SK-N-SH (cell line): ENCODE measurements around the gene DCLRE1A.

ENCODE experiments used
- FOXJ3 ChIP-seq: sonication (generic); formaldehyde crosslinking; IDR thresholded peaks from 2 replicates; pipeline ENCODE4 v1.5.1; 2020; ENCODE audit warnings: mild to moderate bottlenecking, missing genetic modification reagents
- FOXM1 ChIP-seq: IDR thresholded peaks from 2 replicates; pipeline ENCODE4 v1.4.0; 2012; ENCODE audit warnings: low read depth, mild to moderate bottlenecking
- JUND ChIP-seq: IDR thresholded peaks from 2 replicates; pipeline ENCODE4 v1.4.0; 2012
- MXI1 ChIP-seq: IDR thresholded peaks from 2 replicates; pipeline ENCODE4 v1.6.1; 2012; ENCODE audit warnings: mild to moderate bottlenecking, low read depth, low read length, improper control_type of control experiment
- NFIC ChIP-seq: IDR thresholded peaks from 2 replicates; pipeline ENCODE4 v1.4.0; 2012; ENCODE audit warnings: borderline replicate concordance
- POLR2AphosphoS5 ChIP-seq: IDR thresholded peaks from 2 replicates; pipeline ENCODE4 v1.6.1; 2012; ENCODE audit warnings: low read depth, low read length
- SIN3A ChIP-seq: IDR thresholded peaks from 2 replicates; pipeline ENCODE4 v1.6.1; 2012; ENCODE audit warnings: low read depth, mild to moderate bottlenecking, low read length, moderate library complexity, borderline replicate concordance
- TAF1 ChIP-seq: IDR thresholded peaks from 2 replicates; pipeline ENCODE4 v1.6.1; 2012; ENCODE audit warnings: low read depth, mild to moderate bottlenecking, low read length, moderate library complexity, borderline replicate concordance
- TF ChIP-seq, protein P1 (sequence below): fragments of 200-600 bp; sonication (generic); IDR thresholded peaks from 2 replicates; pipeline ENCODE4 v1.6.1; 2017; ENCODE audit warnings: antibody characterized with exemption, mild to moderate bottlenecking, moderate library complexity
- TF ChIP-seq, protein P2 (sequence below): IDR thresholded peaks from 2 replicates; pipeline ENCODE4; 2012
- TF ChIP-seq, protein P3 (sequence below): IDR thresholded peaks from 2 replicates; pipeline ENCODE4 v1.6.1; 2012; ENCODE audit warnings: mild to moderate bottlenecking, low read depth, low read length, moderate library complexity

DNA sequence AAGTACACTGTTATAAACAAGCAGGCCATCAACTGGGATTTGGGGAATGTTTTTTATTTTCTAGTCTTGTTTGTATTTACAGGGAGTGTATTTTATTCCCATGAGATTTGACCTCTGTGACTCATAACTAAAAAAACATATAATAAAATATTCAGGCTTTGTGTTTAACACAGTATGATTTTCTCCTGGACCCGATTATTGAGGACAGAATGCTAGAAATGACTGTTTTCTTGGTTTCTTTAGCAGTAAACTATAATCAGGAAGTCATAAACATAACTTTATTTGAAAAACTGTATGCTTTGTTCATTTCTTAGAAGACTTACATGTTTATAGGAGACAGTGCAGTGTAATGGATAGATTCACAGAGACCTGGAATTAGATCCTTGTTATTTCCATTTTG is 2.7 kb upstream of the DCLRE1A start:
- TF ChIP-seq, protein P1, sequence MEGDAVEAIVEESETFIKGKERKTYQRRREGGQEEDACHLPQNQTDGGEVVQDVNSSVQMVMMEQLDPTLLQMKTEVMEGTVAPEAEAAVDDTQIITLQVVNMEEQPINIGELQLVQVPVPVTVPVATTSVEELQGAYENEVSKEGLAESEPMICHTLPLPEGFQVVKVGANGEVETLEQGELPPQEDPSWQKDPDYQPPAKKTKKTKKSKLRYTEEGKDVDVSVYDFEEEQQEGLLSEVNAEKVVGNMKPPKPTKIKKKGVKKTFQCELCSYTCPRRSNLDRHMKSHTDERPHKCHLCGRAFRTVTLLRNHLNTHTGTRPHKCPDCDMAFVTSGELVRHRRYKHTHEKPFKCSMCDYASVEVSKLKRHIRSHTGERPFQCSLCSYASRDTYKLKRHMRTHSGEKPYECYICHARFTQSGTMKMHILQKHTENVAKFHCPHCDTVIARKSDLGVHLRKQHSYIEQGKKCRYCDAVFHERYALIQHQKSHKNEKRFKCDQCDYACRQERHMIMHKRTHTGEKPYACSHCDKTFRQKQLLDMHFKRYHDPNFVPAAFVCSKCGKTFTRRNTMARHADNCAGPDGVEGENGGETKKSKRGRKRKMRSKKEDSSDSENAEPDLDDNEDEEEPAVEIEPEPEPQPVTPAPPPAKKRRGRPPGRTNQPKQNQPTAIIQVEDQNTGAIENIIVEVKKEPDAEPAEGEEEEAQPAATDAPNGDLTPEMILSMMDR, result no peak
- TF ChIP-seq NFIC (no peak), MXI1 (no peak), JUND (no peak), SIN3A (no peak), POLR2AphosphoS5 (no peak), FOXM1 (no peak), FOXJ3 (CRISPR knock-in tag) (no peak), TAF1 (no peak)
- TF ChIP-seq, protein P2, sequence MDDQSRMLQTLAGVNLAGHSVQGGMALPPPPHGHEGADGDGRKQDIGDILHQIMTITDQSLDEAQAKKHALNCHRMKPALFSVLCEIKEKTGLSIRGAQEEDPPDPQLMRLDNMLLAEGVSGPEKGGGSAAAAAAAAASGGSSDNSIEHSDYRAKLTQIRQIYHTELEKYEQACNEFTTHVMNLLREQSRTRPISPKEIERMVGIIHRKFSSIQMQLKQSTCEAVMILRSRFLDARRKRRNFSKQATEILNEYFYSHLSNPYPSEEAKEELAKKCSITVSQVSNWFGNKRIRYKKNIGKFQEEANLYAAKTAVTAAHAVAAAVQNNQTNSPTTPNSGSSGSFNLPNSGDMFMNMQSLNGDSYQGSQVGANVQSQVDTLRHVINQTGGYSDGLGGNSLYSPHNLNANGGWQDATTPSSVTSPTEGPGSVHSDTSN, result no peak
- TF ChIP-seq, protein P3, sequence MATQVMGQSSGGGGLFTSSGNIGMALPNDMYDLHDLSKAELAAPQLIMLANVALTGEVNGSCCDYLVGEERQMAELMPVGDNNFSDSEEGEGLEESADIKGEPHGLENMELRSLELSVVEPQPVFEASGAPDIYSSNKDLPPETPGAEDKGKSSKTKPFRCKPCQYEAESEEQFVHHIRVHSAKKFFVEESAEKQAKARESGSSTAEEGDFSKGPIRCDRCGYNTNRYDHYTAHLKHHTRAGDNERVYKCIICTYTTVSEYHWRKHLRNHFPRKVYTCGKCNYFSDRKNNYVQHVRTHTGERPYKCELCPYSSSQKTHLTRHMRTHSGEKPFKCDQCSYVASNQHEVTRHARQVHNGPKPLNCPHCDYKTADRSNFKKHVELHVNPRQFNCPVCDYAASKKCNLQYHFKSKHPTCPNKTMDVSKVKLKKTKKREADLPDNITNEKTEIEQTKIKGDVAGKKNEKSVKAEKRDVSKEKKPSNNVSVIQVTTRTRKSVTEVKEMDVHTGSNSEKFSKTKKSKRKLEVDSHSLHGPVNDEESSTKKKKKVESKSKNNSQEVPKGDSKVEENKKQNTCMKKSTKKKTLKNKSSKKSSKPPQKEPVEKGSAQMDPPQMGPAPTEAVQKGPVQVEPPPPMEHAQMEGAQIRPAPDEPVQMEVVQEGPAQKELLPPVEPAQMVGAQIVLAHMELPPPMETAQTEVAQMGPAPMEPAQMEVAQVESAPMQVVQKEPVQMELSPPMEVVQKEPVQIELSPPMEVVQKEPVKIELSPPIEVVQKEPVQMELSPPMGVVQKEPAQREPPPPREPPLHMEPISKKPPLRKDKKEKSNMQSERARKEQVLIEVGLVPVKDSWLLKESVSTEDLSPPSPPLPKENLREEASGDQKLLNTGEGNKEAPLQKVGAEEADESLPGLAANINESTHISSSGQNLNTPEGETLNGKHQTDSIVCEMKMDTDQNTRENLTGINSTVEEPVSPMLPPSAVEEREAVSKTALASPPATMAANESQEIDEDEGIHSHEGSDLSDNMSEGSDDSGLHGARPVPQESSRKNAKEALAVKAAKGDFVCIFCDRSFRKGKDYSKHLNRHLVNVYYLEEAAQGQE, result no peak
